Stimulated activated CD4-positive, alpha-beta T cell treated with anti-CD3 and anti-CD28 coated beads, TNF-alpha, amount 100 ng/mL, for 24 hours (primary cell): ENCODE data around the gene VAPB.

Source experiments
- DNase-seq, 3 experiments: peaks; one replicate each; pipeline ENCODE4 v3.0.0-alpha.2; 2020; ENCODE audit warnings: low read depth in 3 of 3

Gene VAPB

DNA sequence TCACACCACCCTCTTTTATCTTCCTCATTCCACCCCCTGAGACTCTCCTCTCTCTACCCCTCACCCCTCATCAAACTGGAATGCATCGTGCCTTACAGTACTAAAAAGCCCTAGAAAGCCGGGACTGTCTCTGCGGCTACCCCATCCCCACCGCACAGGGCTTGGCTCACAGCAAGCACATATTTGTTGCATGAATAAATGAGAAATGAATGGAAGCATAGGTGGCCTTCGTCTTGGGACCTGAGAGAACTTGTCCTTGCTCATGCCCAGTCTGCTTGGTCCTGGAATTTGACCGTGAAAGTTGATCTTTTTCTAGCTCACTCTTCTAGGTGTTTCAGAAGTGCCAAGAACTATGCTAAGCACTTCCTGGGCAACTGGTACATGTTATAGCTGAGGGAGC, 72.9 kb downstream of the VAPB start:
- no peak for DNase-seq

DNA sequence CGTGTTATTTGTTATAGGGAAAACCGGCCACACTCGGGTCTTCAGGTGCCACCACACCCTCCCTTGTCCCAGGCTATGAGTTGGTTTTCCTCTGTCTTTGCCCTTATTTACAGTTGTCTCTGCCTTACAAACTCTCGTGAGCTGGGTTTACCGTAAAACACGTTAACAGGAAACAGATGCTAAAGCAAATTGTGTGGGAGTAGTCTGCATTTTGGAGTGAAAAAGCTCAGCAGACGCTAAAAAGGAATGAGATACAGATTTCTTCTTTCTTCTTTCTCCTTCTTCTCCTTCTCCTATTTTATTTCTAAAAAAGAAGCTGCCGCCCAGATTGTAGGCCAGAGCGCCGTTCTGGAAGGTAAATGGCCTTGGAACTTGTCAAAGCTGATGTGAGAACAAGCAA, 74.2 kb downstream of the VAPB start:
- no peak for DNase-seq

DNA sequence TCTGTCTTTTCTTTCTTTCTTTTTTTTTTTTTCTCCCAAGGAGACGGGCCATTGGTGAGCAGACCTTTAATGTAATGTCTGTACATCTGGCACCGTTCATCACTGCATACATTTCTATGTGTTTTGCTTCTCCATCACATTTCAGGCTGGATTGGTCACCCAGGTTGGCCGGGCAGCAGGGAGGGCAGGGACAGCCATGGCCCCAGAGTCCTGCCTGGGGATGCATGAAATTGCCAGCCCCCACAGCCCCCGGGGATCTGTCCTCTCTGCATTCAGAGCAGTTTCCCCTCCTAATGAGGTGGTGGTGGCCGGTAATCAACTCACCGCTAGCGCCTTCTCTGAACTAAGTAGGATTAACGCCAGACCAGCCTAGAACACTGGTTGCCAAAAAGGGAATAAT, 75.8 kb downstream of the VAPB start:
- no peak for DNase-seq

DNA sequence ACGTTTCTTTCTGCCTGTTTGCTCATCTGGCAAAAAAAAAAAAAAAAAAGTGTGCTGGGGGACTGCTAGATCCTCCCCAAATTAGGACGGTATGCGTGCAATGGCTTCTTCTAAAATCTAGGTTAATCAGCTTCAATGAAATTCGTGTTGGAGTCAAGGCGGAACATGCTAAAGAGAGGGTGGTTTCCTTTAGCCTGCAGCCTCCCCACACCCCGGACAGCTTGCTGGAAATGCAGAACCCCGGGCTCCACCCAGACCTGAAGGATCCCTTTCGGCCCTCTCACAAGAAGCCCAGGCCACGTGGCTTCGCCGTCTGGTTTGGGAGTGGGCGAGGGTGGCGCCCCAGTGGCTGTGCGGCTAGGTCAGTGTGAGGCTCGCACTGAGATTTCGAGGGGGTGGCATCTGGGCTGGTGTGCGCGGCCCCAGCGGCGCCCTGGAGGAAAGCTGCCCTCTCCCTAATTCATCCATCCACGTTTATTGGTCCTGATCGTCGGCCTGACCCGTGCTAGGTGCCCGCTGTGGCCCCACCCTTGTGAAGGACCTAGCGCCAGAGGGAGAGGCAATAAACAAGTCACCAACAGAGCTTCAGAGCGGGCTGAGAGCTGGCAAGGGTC, 77.2 kb downstream of the VAPB start:
- DNase-seq = no peak

DNA sequence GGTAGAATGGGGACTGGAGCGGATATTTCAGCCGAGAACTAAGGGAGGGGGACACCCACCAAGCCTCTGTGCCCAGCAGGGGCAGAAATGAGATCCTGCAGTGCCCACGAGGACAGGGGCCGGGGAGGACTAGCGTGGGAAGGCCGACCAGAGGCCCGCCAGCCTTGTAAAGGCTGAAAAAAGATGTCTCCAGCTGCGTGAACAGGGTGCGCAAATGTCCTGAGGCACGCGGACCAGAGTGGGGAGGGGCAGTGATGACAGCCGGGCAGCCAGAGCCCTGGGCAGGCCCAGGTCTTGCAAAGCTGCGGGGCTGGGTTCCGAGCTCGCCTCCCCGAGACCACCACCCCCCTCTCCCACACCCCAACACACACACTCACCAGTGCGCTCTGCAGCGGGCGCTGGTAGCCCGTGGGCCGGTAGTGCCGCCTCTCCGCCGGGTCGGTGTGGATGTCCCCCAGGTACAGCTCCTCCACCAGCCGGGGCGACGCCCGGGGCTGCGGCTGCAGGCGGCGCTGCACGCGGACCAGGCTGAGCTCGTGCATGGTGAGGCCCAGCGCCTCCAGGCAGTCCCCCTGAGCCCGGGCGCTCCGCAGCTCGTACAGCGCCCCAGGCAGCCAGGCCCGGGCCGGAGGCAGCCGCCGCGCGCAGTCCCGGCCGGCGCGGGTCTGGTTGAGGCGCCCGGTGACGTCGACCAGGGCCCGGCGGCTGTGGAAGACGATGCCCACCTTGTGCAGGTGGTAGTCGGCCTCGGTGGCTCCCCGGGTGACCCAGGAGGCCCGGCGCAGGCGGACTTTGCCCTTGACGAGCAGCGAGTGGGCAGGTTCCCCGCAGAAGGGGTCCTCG, 77.9 kb downstream of the VAPB start:
- no peak for DNase-seq

DNA sequence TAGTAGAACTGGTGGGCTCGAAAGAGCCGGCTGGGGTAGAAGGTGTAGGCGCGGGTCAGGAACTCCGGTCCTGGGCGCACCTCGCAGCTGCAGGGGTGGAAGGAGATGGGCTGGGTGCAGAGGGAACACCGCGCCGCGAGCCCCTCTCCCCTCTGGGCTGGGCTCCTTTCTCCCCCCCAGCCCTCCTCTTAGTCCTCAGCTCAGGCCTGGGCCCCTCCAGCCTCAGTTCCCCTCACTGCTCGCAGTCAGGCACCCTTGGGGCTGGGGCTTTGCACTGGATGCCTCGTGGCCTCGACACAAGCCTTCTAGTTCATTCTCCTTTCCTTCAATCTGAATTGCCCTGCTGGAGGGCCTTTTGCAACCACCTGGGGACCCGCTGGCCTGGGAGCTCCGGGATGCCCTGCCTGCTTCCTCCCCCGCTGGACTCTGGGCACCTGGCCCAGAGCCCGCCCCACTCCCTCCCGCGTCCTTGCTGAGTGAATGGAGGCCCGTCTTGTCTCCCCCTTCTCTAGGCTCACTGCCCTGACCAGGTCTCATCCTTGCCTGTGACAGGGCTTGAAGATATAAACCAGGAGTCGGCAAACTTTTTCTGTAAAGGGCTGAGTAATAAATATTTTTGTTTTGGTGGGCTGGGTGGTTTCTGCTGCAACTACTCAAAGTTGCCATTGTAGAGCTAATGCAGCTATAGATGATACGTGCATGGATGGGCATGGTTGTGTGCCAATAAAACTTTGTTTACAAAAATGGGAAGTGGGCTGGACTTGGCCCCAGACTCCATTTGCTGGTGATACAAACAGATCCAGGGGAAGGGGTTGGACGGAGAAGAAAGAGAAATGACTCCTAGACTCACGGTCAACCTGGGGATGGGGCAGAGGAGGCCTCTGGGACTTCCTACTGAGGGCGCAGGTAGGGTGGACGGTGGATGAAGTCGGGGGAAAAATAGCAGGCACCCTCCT, 78.8 kb downstream of the VAPB start:
- no peak for DNase-seq

DNA sequence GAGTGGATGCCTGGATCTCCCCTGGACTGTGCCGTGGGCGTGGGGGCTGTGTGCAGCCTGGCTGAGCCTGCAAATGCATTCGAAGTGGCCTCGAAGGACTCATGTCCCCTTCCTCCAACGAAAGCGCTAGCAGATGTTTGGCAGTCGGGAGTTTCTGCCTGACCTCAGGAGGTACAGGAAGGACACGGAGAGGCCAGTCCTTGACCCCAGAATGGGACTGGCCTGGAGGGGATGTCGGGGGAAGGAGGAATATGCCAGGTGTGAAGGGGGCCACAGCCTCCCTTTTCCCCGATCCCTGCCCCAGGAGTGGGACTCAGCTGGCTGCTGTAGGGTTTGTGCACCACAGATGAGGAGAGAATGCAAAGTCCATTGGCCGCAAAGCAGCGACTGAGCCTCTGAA, 80.6 kb downstream of the VAPB start:
- DNase-seq = no peak

DNA sequence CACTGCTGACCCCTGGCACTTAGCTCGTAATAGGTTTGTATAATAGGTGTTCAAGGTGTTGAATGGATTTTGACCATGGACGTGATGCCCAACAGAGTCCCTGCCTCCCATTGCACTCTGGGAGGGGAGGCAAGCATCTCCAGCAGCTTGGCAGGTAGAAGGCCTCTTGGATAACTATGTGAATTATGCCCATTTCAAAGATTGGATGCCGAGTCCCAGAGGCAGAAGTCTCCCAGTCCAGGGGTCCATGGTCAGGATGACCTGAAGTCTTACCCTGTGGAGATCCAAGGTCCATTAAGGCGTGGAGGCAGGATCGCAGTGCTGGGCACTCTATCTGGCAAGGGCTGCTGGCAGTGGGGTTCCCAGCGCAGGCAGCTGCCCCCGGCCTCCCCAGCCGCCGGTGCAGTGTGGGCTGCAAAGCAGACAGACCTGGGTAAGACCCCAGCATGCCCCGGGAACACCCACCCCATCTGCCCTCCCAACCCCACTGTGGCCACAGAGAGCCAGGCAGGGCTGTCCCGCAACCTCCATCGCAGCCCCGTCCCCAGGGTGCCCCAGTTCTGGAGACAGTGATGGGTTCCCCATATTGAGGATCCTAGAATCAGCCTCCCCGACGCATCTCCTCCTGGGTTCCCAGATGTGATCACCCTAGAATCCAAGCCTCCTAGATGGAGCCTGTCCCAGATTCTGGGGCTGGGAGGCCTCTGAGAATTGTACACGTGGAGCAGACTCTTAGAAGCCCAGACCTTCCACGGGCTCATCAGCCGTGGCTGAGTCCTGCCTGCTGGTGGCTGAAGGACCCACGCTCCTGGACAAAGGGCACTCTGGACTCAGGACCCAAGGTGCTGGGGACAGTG, 81.5 kb downstream of the VAPB start:
- DNase-seq = no peak

DNA sequence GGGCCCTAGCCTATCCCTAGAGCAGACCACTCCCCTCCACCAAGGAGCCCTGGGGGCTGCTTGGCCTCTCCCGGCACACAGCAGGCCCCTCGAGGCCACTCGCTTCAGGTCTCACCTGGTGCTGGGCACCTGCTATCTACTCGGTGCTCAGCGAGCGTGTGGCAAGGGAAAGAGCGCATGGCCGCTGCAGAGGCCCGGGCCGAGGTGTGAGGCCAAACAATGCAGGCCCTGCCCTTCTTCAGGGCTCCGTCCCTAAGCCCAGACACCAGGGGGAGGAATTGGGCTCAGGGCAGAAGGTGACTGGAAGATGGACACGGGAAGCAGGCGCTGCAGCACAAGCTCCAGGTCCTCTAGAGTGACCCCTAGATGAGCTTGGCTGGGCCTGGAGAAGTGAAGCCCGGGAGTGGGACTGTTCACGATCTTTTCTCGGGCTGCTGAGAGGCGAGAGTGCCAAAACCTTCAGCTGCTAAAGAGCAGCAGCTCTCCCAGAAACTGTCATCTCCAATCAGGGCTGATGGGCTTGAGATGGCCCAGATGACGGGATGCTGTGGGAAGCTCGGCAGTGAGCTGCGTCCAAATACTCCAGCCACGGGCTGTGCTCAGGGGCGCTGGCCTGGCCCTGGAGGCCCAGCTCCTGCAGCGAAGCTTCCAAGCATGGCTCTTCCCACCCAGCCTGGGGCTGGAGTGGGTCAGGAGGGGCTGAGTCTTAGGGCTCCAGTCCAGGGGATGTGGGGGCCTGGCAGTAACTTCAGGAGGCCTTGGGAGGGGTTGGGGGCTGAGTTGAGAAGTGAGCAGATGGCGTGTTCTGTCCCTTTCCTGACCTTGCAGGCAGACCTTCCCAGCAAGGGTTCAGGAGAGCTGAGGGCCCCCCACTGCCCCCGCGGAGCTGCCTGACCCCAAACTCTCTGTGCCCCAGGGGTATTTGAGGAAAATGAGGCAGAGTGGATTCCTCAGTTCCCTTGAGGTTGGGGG, 82.5 kb downstream of the VAPB start:
- no peak for DNase-seq

DNA sequence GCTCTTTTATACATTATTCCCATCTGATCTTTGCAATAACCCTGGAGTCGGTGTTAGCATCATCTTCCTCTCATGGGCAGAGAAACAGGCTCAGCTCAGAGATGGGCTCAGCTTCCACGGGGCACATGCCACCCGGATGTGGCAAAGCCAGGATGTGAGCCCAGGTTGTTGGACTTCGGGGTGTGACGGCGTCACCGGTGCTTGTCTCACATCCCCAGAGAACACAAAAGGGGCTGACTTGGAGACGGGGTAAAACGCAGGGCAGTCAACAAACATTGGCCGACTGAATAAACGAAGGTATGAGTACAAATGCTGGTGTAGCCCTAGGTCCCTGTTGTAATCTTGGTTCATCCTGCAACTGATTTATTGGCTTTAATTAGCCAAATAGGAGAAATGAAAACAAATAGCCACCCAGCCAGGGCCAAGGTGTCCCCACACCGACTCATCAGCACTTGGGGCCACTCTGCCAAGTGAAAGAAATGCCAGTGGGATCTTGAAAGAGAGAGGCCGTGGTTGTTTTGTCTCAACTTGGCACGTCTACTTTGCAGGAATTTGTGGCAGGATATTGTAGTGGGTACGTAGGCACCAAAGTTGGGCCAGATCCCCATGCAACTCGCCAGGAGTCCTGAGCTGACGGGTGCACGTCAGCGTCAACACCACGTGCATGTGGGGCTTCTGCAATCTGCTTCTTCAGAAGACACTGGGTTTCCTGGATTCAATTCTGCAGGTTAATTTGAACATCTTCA, 83.4 kb downstream of the VAPB start:
- no peak for DNase-seq

DNA sequence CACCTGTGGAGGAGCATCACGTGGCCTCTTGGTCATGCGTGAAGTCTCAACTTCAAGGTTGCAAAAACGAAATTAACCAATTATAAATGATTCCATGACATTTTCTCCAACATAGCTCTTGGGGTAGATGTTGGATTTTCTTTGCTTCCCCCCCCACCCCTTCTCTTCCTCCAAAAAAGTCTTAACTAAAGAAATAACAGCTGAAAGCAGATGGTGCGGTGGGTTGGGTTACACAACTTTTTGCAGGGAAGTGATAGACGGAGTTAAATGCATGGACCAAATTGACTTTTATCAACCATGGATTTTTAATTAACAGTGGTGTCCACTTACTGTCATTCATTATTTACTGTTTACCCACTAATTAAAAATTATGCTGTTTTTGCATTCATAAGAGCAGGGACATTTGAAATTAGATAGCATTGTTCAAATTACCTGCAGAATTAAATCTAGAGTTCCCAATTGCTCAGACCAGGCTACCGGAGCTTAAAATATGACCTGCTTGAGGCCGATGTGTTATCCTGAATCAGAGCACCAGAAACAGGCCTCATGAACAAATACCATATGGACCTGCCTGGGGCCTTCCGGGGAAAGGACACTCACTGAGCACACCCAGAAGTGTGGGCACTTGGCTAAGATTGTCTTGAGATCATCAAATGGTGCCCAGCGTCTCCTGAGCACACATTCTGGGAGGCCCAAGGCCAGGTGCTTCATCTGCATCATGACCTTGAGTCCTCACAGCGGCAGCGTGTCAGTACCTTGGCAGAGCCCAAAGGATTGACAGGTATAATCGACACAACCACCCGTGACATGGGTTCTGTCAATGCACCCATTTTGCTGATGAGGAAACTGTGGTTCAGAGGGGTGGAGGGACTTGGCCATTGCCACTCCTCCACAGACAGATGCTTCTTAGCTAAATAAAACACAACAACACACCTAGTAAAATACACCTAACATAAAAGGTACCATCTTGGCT, 84.7 kb downstream of the VAPB start:
- DNase-seq = no peak

DNA sequence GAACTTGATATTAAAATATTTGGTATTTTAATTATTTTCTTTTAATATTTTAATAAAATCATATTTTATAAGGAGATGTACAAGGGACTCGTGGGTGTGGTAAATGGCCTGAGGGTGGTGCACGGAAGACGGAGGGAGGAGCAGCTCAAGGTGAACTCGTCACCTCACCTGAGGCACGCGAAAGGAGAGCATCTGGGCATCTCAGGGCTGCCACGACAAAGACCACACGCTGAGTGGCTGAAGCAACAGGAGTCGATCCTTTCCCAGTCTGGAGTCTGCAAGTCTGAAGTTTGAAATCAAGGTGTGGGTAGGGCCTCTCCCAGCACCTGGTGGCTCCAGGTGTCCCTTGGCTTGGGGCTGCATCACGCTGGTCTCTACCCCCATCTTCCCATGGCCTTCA, 86.4 kb downstream of the VAPB start:
- DNase-seq = no peak

DNA sequence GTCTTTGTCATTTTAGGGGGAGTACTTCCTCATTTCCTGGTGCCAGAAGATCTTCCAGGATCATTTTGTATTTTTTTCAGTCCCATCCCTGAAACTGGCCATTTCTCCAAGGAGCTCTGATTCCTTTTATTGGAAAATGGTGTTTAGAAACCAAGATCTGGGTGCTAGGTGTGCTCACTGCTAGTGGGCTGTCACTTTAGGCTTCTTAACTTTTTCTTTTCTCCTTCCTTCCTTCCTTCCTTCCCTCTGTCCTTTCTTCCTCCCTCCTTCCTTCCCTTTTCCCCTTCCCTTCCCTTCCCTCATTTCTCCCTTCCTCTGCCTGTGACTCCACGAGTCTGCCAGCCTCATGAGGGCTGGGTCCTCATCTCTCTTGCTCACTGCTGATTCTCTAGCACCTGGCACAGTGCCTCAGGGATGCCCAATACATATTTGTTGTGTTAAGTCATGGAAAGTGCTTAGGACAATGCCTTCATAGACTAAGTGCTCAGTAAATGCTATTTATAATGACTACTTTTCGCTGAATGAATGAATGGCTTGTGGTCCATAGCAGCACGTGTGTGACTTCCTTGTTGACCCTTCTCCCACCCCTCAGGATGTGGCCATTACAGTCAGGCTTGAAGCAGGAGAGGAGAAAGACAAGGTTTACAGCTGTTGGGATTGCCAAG, 89.2 kb downstream of the VAPB start:
- DNase-seq = no peak

DNA sequence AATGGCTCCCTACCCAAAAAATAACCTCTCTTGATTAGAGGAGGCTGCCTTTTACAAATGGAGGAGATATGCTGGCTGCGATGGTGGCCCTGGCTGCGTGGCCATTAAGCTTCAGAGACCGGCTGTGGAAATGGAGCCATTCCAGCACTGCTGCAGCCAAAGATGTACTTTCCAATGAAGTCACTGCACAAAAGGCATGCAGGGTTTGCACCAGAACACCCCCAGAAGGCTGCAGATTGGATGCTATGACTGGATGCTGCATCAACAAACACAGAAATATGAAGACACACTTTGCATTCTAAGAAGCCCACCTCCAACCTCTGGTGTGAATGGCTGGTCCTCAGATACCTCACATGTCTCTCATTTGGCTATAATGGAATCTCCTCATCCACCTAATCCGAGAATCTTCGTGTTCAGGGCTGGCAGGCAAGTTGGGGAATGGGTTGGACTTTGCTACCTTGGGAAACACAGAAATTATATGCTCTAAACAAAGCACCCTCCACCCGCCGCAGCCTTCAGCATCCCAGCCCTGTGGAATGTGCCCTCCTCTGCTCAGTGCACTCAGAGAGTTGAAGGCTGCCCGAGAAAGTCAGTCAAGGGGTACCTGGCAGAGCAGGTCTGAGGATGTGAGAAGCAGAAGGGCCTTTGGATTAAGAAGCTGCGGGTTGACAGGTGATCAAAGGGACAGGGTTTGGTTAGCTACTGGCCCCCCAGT, 90.9 kb downstream of the VAPB start:
- no peak for DNase-seq

DNA sequence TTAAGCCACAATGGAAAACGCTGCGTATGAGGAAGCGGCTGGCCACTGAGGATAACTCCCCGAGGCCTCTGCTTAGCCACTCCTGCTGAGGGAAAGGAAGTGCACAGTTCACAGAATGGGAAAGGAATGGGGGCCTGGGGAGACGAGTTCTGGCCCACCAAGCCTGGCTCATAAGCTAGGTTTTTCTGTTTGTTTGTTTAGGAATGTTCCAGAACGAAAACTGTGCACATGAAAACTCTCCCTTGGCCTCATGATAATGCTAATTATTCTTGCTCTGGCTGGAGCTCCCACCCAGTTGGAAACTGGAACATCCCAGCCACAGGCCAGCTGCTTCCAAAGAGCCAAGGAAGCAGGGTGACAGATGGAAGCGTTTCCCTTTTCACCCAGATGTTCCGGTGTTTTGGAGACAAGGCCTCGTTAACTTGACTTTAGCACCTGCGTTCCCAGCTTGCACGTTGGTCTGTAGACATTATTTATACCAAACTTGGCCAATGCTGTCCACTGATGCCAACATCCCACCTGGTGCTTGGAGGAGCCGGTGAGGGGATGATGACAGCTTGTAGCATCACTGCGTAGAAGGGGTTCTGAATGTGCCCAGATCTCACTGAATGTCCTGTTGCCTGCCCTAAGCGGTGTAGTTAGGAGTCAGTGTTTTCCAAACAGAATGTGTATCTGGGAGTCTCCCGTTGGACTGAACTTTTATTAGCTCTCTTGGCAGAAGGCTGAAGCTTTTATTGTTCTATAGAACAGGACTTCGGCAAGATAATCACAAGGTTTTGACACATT, 91.7 kb downstream of the VAPB start:
- DNase-seq = no peak

DNA sequence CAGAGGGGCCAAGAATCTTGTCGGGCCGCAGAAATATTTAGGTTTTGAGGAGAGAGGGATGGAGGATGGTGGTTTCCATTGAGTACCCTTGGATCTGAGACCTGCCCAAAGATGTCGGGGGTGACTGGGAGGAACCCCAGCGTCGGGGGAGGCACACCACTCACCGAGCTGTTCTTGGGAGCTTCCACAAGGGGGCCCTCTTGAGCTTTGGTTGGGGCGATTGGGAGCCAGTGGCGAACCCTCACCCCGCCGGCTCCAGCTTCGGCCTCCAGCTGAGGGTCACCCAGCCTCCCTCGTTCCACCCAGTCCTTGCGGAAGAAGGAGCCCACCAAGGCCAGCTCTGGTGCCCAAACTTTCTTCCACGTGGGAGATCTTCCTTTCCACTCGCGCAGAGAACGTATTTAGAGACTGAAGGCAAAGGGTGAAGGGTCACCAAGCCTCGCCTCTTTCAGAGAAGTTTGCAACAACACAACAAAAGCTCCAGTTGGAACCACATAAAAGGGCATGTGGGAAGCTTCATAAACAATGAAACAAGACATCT, 92.5 kb downstream of the VAPB start:
- peak; percentile 24 to 55 (median 47) for DNase-seq
